ENCODE measurements around the gene CEP89.

- TF ChIP-seq CTCF (conservative IDR thresholded peaks at IDR 0.05; ENCODE audit: low read depth, low read length) (no peak), CEBPB (IDR thresholded peaks at IDR 0.05; ENCODE audit: low read depth, low read length) (no peak), BHLHE40 (IDR thresholded peaks at IDR 0.05; ENCODE audit: low read depth, low read length) (no peak), POLR2A (IDR thresholded peaks at IDR 0.05; ENCODE audit: low read depth, low read length) (no peak), MXI1 (IDR thresholded peaks at IDR 0.05; ENCODE audit: borderline replicate concordance, low read depth, low read length) (no peak), MAFK (IDR thresholded peaks at IDR 0.05; ENCODE audit: low read depth, low read length) (no peak), NFE2L2 (IDR thresholded peaks at IDR 0.05; ENCODE audit: low read depth, low read length) (no peak), ELK1 (IDR thresholded peaks at IDR 0.05; ENCODE audit: borderline replicate concordance, low read depth, low read length) (no peak), RAD21 (IDR thresholded peaks at IDR 0.05; ENCODE audit: low read length) (no peak), FOS (IDR thresholded peaks at IDR 0.05; ENCODE audit: low read depth, low read length) (no peak)
Measured at GRCh38 chr19:32862741-32863140, 109.0 kb downstream of the CEP89 start.

All from IMR-90 (cell line).